Natural killer cell treated with Interleukin-12 subunit alpha and Interleukin-12 subunit beta and Interleukin-15 and Interleukin-18, amount 100 ng/mL, for 72 hours (primary cell): Measurements from ENCODE around the gene AK9. TPM values are rescaled to one million over a fixed set of nuclear protein-coding genes. Genes with fewer than 3 reads are reported as not detected.
"Not testable (repeated sequence)": the region's sequence is repeated elsewhere in the genome, so short reads cannot be mapped to it uniquely, and the experiment has no call there.

ENCODE experiments used
- ATAC-seq, 2 donors: fragments of 150-1000 bp; cut with Tn5 transposase in 1 of 2; sonication (Bioruptor Pico), chemical (Tn5 transposase) in 1 of 2; 2 replicates each; pipeline ENCODE4 v1.10.0; 2021
- DNase-seq: peaks from one replicate; pipeline ENCODE4 v3.0.0; 2022; ENCODE audit warnings: low spot score
- H3K27ac Mint-ChIP-seq, 2 donors: 1 replicate in 1 of 2; 2 replicates in 1 of 2; pipeline ENCODE4 v1.8.0; 2022; ENCODE audit warnings: mixed read lengths in 2 of 2, mild to moderate bottlenecking in 1 of 2, moderate library complexity in 1 of 2
- H3K27me3 Mint-ChIP-seq, 2 donors: 1 replicate in 1 of 2; 2 replicates in 1 of 2; pipeline ENCODE4 v1.8.0; 2022; ENCODE audit warnings: mixed read lengths in 2 of 2
- H3K36me3 Mint-ChIP-seq: one replicate; pipeline ENCODE4 v1.8.0; 2022; ENCODE audit warnings: mixed read lengths
- H3K4me1 Mint-ChIP-seq, 2 donors: 1 replicate in 1 of 2; 2 replicates in 1 of 2; pipeline ENCODE4 v1.8.0; 2022; ENCODE audit warnings: low read depth in 2 of 2, mixed read lengths in 2 of 2, mild to moderate bottlenecking in 1 of 2
- H3K4me3 Mint-ChIP-seq: one replicate; pipeline ENCODE4 v1.8.0; 2022; ENCODE audit warnings: mixed read lengths
- H3K9me3 Mint-ChIP-seq: 2 replicates; pipeline ENCODE4 v1.8.0; 2022; ENCODE audit warnings: mixed read lengths
- total RNA-seq, 2 donors: library from RNA; stranded (reverse); gene quantifications; one replicate each; pipeline ENCODE4 v1.2.3, GENCODE V29; 2022

The AK9 gene
- total RNA-seq: 1 to 10 TPM; 7.3 to 8.4 TPM

- Mint-ChIP-seq H3K36me3 (peaks cover 4% of the 10 kb centered on the region), H3K4me3 (peak within 1 kb of the TSS; percentile 87), H3K27ac (peak within 1 kb of the TSS; percentile 76 to 95), H3K4me1 (peaks cover 32 to 34% of the 10 kb centered on the region in 2 donors), H3K27me3 (no peaks in the 10 kb centered on the region), H3K9me3 (no peaks in the 10 kb centered on the region)
- ATAC-seq (peak; percentile 98 to 99), DNase-seq (peak; percentile 92)
These were observed at the start of gene AK9, which contains the start of gene FIG4 for GRCh38 chr6:109690737-109691621. TSS of gene AK9 (minus strand) at chr6:109691202. CDS start at chr6:109675745, 15,457 bp downstream. TSS of gene FIG4 (plus strand) at chr6:109691296. CDS start at chr6:109691436, 140 bp downstream.

GRCh38 chr6:109740787-109741186 lies 49.8 kb upstream of the AK9 start:
- Mint-ChIP-seq H3K27me3 (no peaks in the 10 kb centered on the region), H3K4me3 (no peak overlapping the region), H3K9me3 (peaks cover 3% of the 10 kb centered on the region), H3K27ac (peak overlapping the region in 1 of 2 donors; percentile 60), H3K36me3 (peaks cover 17% of the 10 kb centered on the region), H3K4me1 (peaks cover 4 to 12% of the 10 kb centered on the region in 2 donors)
- peak in 1 of 2 donors; percentile 78 for ATAC-seq
- DNase-seq: peak; percentile 64

GRCh38 chr6:109739686-109740085 lies 48.7 kb upstream of the AK9 start:
- peaks cover 4 to 12% of the 10 kb centered on the region in 2 donors for H3K4me1 Mint-ChIP-seq
- H3K36me3 Mint-ChIP-seq: peaks cover 23% of the 10 kb centered on the region
- H3K4me3 Mint-ChIP-seq: no peak overlapping the region
- ATAC-seq (no peak), DNase-seq (no peak)
- H3K27ac Mint-ChIP-seq: no peak overlapping the region
- peaks cover 3% of the 10 kb centered on the region for H3K9me3 Mint-ChIP-seq
- H3K27me3 Mint-ChIP-seq: no peaks in the 10 kb centered on the region

- DNase-seq (no peak), ATAC-seq (no peak)
- H3K4me3 Mint-ChIP-seq: no peak overlapping the region
- H3K4me1 Mint-ChIP-seq: peaks cover 4 to 12% of the 10 kb centered on the region in 2 donors
- peaks cover 3% of the 10 kb centered on the region for H3K9me3 Mint-ChIP-seq
- no peak overlapping the region for H3K27ac Mint-ChIP-seq
- peaks cover 18% of the 10 kb centered on the region for H3K36me3 Mint-ChIP-seq
- no peaks in the 10 kb centered on the region for H3K27me3 Mint-ChIP-seq
These were observed 47.7 kb upstream of the AK9 start for GRCh38 chr6:109738667-109739066.

- DNase-seq (no peak), ATAC-seq (no peak)
- no peak overlapping the region for H3K4me3 Mint-ChIP-seq
- H3K27ac Mint-ChIP-seq: no peak overlapping the region
- no peaks in the 10 kb centered on the region for H3K27me3 Mint-ChIP-seq
- H3K9me3 Mint-ChIP-seq: peaks cover 3% of the 10 kb centered on the region
- H3K4me1 Mint-ChIP-seq: peaks cover 4 to 12% of the 10 kb centered on the region in 2 donors
- peaks cover 18% of the 10 kb centered on the region for H3K36me3 Mint-ChIP-seq
These were observed 47.3 kb upstream of the AK9 start for GRCh38 chr6:109738255-109738654.

- peaks cover 18% of the 10 kb centered on the region for H3K36me3 Mint-ChIP-seq
- H3K4me3 Mint-ChIP-seq: no peak overlapping the region
- DNase-seq (no peak), ATAC-seq (no peak)
- H3K4me1 Mint-ChIP-seq: peaks cover 4 to 12% of the 10 kb centered on the region in 2 donors
- peaks cover 3% of the 10 kb centered on the region for H3K9me3 Mint-ChIP-seq
- H3K27ac Mint-ChIP-seq: no peak overlapping the region
- H3K27me3 Mint-ChIP-seq: no peaks in the 10 kb centered on the region
These were observed 45.4 kb upstream of the AK9 start for GRCh38 chr6:109736273-109737025.

- not testable (repeated sequence) for H3K27ac Mint-ChIP-seq, H3K4me3 Mint-ChIP-seq, H3K9me3 Mint-ChIP-seq, ATAC-seq, H3K27me3 Mint-ChIP-seq, DNase-seq
- H3K36me3 Mint-ChIP-seq: peaks cover 18% of the 10 kb centered on the region
- H3K4me1 Mint-ChIP-seq: peaks cover 0 to 13% of the 10 kb centered on the region in 2 donors
These were observed 34.2 kb upstream of the AK9 start for GRCh38 chr6:109725250-109725649.

- H3K4me3 Mint-ChIP-seq: no peak overlapping the region
- DNase-seq (no peak), ATAC-seq (no peak)
- no peaks in the 10 kb centered on the region for H3K27me3 Mint-ChIP-seq
- peaks cover 18% of the 10 kb centered on the region for H3K36me3 Mint-ChIP-seq
- no peaks in the 10 kb centered on the region for H3K9me3 Mint-ChIP-seq
- H3K4me1 Mint-ChIP-seq: peaks cover 0 to 13% of the 10 kb centered on the region in 2 donors
- H3K27ac Mint-ChIP-seq: no peak overlapping the region
These were observed 31.7 kb upstream of the AK9 start for GRCh38 chr6:109722564-109723254.

- Mint-ChIP-seq H3K27ac (no peak overlapping the region), H3K36me3 (peaks cover 18% of the 10 kb centered on the region), H3K27me3 (no peaks in the 10 kb centered on the region), H3K4me1 (peaks cover 0 to 13% of the 10 kb centered on the region in 2 donors), H3K9me3 (no peaks in the 10 kb centered on the region), H3K4me3 (no peak overlapping the region)
- DNase-seq (no peak), ATAC-seq (no peak)
These were observed 31.0 kb upstream of the AK9 start for GRCh38 chr6:109722011-109722410.

- H3K4me1 Mint-ChIP-seq: peaks cover 0 to 8% of the 10 kb centered on the region in 2 donors
- DNase-seq: no peak
- no peak for ATAC-seq
- H3K27me3 Mint-ChIP-seq: no peaks in the 10 kb centered on the region
- H3K4me3 Mint-ChIP-seq: no peak overlapping the region
- no peaks in the 10 kb centered on the region for H3K9me3 Mint-ChIP-seq
- H3K27ac Mint-ChIP-seq: no peak overlapping the region
- peaks cover 3% of the 10 kb centered on the region for H3K36me3 Mint-ChIP-seq
These were observed 29.3 kb upstream of the AK9 start for GRCh38 chr6:109720311-109720710.

- ATAC-seq (no peak), DNase-seq (no peak)
- H3K4me1 Mint-ChIP-seq: peaks cover 0 to 9% of the 10 kb centered on the region in 2 donors
- H3K4me3 Mint-ChIP-seq: no peak overlapping the region
- no peaks in the 10 kb centered on the region for H3K36me3 Mint-ChIP-seq
- no peaks in the 10 kb centered on the region for H3K9me3 Mint-ChIP-seq
- no peak overlapping the region for H3K27ac Mint-ChIP-seq
- H3K27me3 Mint-ChIP-seq: no peaks in the 10 kb centered on the region
These were observed 28.0 kb upstream of the AK9 start for GRCh38 chr6:109718991-109719390.

- no peaks in the 10 kb centered on the region for H3K27me3 Mint-ChIP-seq
- no peak for ATAC-seq
- no peak overlapping the region for H3K4me3 Mint-ChIP-seq
- peaks cover 4 to 15% of the 10 kb centered on the region in 2 donors for H3K4me1 Mint-ChIP-seq
- no peaks in the 10 kb centered on the region for H3K36me3 Mint-ChIP-seq
- H3K27ac Mint-ChIP-seq: no peak overlapping the region
- no peak for DNase-seq
- no peaks in the 10 kb centered on the region for H3K9me3 Mint-ChIP-seq
These were observed 27.0 kb upstream of the AK9 start for GRCh38 chr6:109717971-109718370.

- H3K4me1 Mint-ChIP-seq: peaks cover 20 to 31% of the 10 kb centered on the region in 2 donors
- ATAC-seq (no peak), DNase-seq (no peak)
- no peaks in the 10 kb centered on the region for H3K36me3 Mint-ChIP-seq
- H3K9me3 Mint-ChIP-seq: no peaks in the 10 kb centered on the region
- no peak overlapping the region for H3K4me3 Mint-ChIP-seq
- H3K27ac Mint-ChIP-seq: no peak overlapping the region
- no peaks in the 10 kb centered on the region for H3K27me3 Mint-ChIP-seq
These were observed 24.6 kb upstream of the AK9 start for GRCh38 chr6:109715616-109716015.
